Measurements from ENCODE around the gene SORCS2. TPM values are rescaled to one million over a fixed set of nuclear protein-coding genes. Genes with fewer than 3 reads are reported as not detected.

Gene SORCS2
- polyA plus RNA-seq, 3 donors: 0.46 to 0.55 TPM; not detected in 1

DNA sequence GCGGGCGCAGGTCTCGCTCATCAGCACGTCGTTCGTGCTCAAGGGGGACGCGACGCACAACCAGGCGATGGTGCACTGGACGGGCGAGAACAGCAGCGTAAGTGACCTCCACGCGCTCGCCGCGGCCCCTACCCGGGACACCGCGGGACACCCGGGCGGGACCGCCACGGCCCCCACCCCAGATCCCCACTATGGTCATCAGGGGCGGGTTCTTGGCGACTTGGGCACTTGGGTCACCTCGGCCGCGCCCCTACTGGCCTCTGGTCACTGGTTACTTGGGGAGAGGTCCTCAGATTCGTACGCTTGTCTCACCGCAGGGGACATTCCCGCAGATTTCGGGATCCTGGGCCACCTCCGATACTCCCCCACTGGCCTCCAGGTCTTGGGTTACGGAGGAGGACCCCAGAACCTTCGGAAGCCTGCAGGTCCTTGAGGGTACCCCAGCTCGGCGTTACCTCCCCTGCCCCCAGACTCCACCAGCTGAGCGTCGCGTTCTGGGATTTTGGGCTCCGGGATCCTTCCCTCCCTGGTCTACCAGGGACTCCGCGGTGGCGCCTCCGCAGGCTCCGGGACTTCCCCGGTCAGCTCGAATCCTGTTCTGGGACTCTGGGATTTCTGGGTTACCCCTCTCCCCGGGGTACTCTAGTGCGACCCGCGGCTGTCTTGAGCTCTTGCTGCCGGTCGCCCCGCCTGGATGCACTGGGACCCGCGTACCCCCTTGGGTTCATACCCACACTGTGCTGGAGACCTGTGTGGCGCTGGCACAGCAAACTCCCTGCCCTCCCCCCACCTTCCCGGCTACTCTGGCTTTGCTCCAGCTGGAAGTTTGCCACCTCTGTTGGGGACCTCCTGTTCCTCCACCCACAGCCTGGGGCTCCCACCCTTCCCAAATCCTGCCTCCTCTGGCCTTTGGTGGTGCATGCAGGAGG lies 956 bp downstream of the SORCS2 start:
- H3K4me1 Mint-ChIP-seq: no peaks in the 10 kb centered on the region
- H2AFZ ChIP-seq (ENCODE audit: insufficient read depth, low read depth, low read length, poor library complexity, severe bottlenecking): no peak overlapping the region

More for the DNA sequence above, 956 bp downstream of the SORCS2 start:
- TF ChIP-seq, protein P1, sequence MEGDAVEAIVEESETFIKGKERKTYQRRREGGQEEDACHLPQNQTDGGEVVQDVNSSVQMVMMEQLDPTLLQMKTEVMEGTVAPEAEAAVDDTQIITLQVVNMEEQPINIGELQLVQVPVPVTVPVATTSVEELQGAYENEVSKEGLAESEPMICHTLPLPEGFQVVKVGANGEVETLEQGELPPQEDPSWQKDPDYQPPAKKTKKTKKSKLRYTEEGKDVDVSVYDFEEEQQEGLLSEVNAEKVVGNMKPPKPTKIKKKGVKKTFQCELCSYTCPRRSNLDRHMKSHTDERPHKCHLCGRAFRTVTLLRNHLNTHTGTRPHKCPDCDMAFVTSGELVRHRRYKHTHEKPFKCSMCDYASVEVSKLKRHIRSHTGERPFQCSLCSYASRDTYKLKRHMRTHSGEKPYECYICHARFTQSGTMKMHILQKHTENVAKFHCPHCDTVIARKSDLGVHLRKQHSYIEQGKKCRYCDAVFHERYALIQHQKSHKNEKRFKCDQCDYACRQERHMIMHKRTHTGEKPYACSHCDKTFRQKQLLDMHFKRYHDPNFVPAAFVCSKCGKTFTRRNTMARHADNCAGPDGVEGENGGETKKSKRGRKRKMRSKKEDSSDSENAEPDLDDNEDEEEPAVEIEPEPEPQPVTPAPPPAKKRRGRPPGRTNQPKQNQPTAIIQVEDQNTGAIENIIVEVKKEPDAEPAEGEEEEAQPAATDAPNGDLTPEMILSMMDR (IDR thresholded peaks at IDR 0.05): no peak
- Histone ChIP-seq H3K9ac (ENCODE audit: insufficient read depth, low read length, poor library complexity, severe bottlenecking) (no peak overlapping the region), H3K4me1 (ENCODE audit: control insufficient read depth in 1 of 2, insufficient read depth in 2 of 2, low read length in 2 of 2) (no peaks in the 10 kb centered on the region), H3K9me3 (replicated peaks in 1 of 2; ENCODE audit: control insufficient read depth in 1 of 2, insufficient read depth in 1 of 2, low read length in 2 of 2) (no peaks in the 10 kb centered on the region), H3K36me3 (replicated peaks in 1 of 2; ENCODE audit: control insufficient read depth in 1 of 2, insufficient read depth in 2 of 2, low read length in 2 of 2) (no peaks in the 10 kb centered on the region), H3K4me3 (replicated peaks in 1 of 3; ENCODE audit: low read depth in 2 of 3, low read length in 3 of 3) (no peak overlapping the region), H4K20me1 (ENCODE audit: insufficient read depth, low read length) (no peaks in the 10 kb centered on the region), H3K27ac (ENCODE audit: low read depth in 1 of 2, low read length in 2 of 2) (no peak overlapping the region), H3K4me2 (replicated peaks; ENCODE audit: extremely low read depth, low read length, poor library complexity, severe bottlenecking) (no peak overlapping the region), H3K27me3 (ENCODE audit: control insufficient read depth in 2 of 2, insufficient read depth in 2 of 2, low read length in 2 of 2) (peaks cover 12 to 34% of the 10 kb centered on the region in 2 donors), H3K79me2 (ENCODE audit: insufficient read depth, low read length) (no peaks in the 10 kb centered on the region)
- intact Hi-C loops (cut with micrococcal nuclease): loop anchor here (2.0 to 10.0 kb wide), 3 partner anchors 522 to 609 kb away; no protein-coding TSS in a partner anchor
- peak overlapping the region in 1 of 2 donors; percentile 75 for H3K4me3 Mint-ChIP-seq
- no peak overlapping the region for H3K27ac Mint-ChIP-seq
- DNase-seq: no peak
- no peaks in the 10 kb centered on the region for H3K36me3 Mint-ChIP-seq
- 7% methylated on average over 52 of the region's 62 CpGs for WGBS (ENCODE audit: insufficient coverage)
- peaks cover 35 to 62% (median 49%) of the 10 kb centered on the region in 3 donors for H3K27me3 Mint-ChIP-seq (ENCODE audit: low read depth in 3 of 3)
- H3K9me3 Mint-ChIP-seq: peaks cover 0 to 5% (median 0%) of the 10 kb centered on the region in 7 donors

Measured in CD14-positive monocyte (primary cell).